ENCODE results near the gene OR52N4. TPM values are rescaled to one million over a fixed set of nuclear protein-coding genes. Genes with fewer than 3 reads are reported as not detected.

Gene OR52N4
- total and polyA plus RNA-seq, 2 of the 8 experiments (the other 6 are each of a cell fraction or from before 2014, with no cell fraction given): 3.7 TPM; not detected in 1

DNA sequence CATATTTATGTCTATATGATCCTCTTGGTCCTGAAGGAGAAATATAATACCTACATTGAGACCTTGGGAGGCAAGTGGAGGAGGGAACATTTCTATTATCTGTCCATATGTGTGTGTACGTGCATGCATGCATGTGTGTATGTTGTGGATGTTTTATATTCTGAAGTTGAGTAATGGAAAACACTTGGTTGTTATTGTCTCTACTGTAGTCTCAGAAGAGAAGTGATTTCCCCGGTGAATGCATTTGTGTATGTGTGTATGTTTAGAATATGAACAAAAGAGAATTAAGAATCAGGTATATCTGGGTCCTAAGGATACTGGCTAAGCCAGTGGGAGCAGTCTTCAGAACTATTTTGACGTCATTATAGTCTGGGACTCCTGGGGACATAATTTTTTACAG, 37.1 kb downstream of the OR52N4 start, which contains the start of gene OR52N1:
Gene OR52N1 (minus strand): TSS at position 101 of the 400 bp plus-strand sequence. CDS start 2,449 bp downstream, outside the sequence.
- H3K27me3 ChIP-seq (replicated peaks in 1 of 4; ENCODE audit: control insufficient read depth in 3 of 4, extremely low read depth in 1 of 4, insufficient read depth in 3 of 4, low read length in 3 of 4): no peaks in the 10 kb centered on the region
- no peak within 1 kb of the TSS for H2AFZ ChIP-seq (ENCODE audit: low read length)
- no peak within 1 kb of the TSS for H3K18ac ChIP-seq (ENCODE audit: extremely low read depth, low read length)
- no peak within 1 kb of the TSS for H2BK120ac ChIP-seq (replicated peaks; ENCODE audit: low read depth, low read length)
- H2BK20ac ChIP-seq (ENCODE audit: low read length): no peak within 1 kb of the TSS
- no peak within 1 kb of the TSS for H2AK5ac ChIP-seq (ENCODE audit: low read depth, low read length)
- no peaks in the 10 kb centered on the region for H3K36me3 ChIP-seq (ENCODE audit: control insufficient read depth in 2 of 4, insufficient read depth in 4 of 4, low read length in 3 of 4)
- no peaks in the 10 kb centered on the region for H4K20me1 ChIP-seq (replicated peaks in 1 of 2; ENCODE audit: control insufficient read depth in 1 of 2, insufficient read depth in 2 of 2, low read length in 2 of 2)
- H4K5ac ChIP-seq (ENCODE audit: insufficient read length, low read depth, low read length): no peak within 1 kb of the TSS
- WGBS, 2 experiments (ENCODE audit: extremely low coverage in 1 of 2, insufficient coverage in 1 of 2, insufficient read length in 1 of 2, insufficient replicate concordance in 2 of 2, low coverage in 1 of 2, low lambda C conversion rate in 2 of 2, missing lambda C conversion rate in 1 of 2): 91% methylated on average over 3 of the region's 3 CpGs; no CpG with 5 or more reads in 1 of the 2 experiments
- no peaks in the 10 kb centered on the region for H3K79me1 ChIP-seq (ENCODE audit: low read depth, low read length)
- ChIA-PET CTCF (ENCODE audit: partially characterized antibody) (no interaction called here), POLR2A (ENCODE audit: partially characterized antibody) (no interaction called here)
- H3K23ac ChIP-seq (ENCODE audit: insufficient read length): no peak within 1 kb of the TSS
- H3K4me3 ChIP-seq (ENCODE audit: extremely low read depth in 1 of 4, insufficient read depth in 2 of 4, low read depth in 3 of 4, low read length in 4 of 4): no peak within 1 kb of the TSS
- no peak for FAIRE-seq
- H3K23me2 ChIP-seq (ENCODE audit: low read depth, low read length): no peaks in the 10 kb centered on the region
- H2BK5ac ChIP-seq (ENCODE audit: low read depth, low read length): no peak within 1 kb of the TSS
- H3K4me1 ChIP-seq (replicated peaks in 1 of 4; ENCODE audit: control insufficient read depth in 3 of 4, insufficient read depth in 4 of 4, low read length in 3 of 4): no peaks in the 10 kb centered on the region
- H3K4ac ChIP-seq (replicated peaks; ENCODE audit: insufficient read length, low read depth, low read length): no peak within 1 kb of the TSS
- H3K56ac ChIP-seq (replicated peaks; ENCODE audit: insufficient read length, low read depth, low read length): no peak within 1 kb of the TSS
- H3K9ac ChIP-seq (replicated peaks in 1 of 4; ENCODE audit: extremely low read depth in 1 of 4, low read depth in 3 of 4, low read length in 3 of 4): no peak within 1 kb of the TSS
- no peak within 1 kb of the TSS for H2BK15ac ChIP-seq (ENCODE audit: low read length)
- no peak for DNase-seq (ENCODE audit: low read depth in 1 of 2, low spot score in 2 of 2)
- H3K14ac ChIP-seq (ENCODE audit: insufficient read length): no peak within 1 kb of the TSS
- no peak within 1 kb of the TSS for H4K8ac ChIP-seq (ENCODE audit: extremely low read depth, insufficient read depth, low read length)
- no peaks in the 10 kb centered on the region for H3K9me3 ChIP-seq (ENCODE audit: insufficient read depth in 2 of 2, low read depth in 1 of 2, low read length in 1 of 2)
- H3K27ac ChIP-seq (ENCODE audit: low read depth, low read length): no peak within 1 kb of the TSS
- no peak within 1 kb of the TSS for H4K91ac ChIP-seq (replicated peaks; ENCODE audit: insufficient read length, low read length)
- H3K79me2 ChIP-seq (ENCODE audit: control insufficient read depth in 1 of 2, insufficient read depth in 2 of 2, low read length in 2 of 2): no peaks in the 10 kb centered on the region
- H2BK12ac ChIP-seq (ENCODE audit: low read depth, low read length): no peak within 1 kb of the TSS
- H3K4me2 ChIP-seq (ENCODE audit: insufficient read depth in 1 of 2, low read depth in 2 of 2, low read length in 2 of 2): no peak within 1 kb of the TSS
- TF ChIP-seq SP2 (IDR thresholded peaks at IDR 0.05; ENCODE audit: low read length): no peak
- TF ChIP-seq YY1 (IDR thresholded peaks at IDR 0.05; ENCODE audit: low read depth, low read length): no peak

Data from H1 (cell line).